Peyer's patch (tissue), 4 donors: ENCODE data around the gene IRF5.

ENCODE experiments used
- CTCF ChIP-seq, 6 experiments: fragments of 450-650 bp in 4 of 6; fragments of 200-600 bp in 2 of 6; sonication (generic) in 1 of 6; IDR thresholded peaks; one replicate each; pipeline ENCODE4 v1.5.1; 2017 to 2019; ENCODE audit warnings: antibody characterized with exemption in 6 of 6, mild to moderate bottlenecking in 3 of 6, moderate library complexity in 1 of 6
- POLR2A ChIP-seq, 2 donors: fragments of 450-650 bp; IDR thresholded peaks; one replicate each; pipeline ENCODE4 v1.5.1; 2017; ENCODE audit warnings: antibody characterized with exemption in 2 of 2, mild to moderate bottlenecking in 2 of 2, moderate library complexity in 2 of 2

GRCh38 chr7:128919241-128919640, 18.5 kb upstream of the IRF5 start:
- TF ChIP-seq CTCF (IDR thresholded peaks at IDR 0.05) (no peak), POLR2A (IDR thresholded peaks at IDR 0.05) (no peak)
